CD14-positive monocyte (primary cell): Measurements from ENCODE around the gene CABP1. TPM values are rescaled to one million over a fixed set of nuclear protein-coding genes. Genes with fewer than 3 reads are reported as not detected.

Experiments
- DNase-seq, 3 donors: peaks; one replicate each; pipeline ENCODE4 v3.0.0-alpha.2; 2011 to 2022
- H2AFZ ChIP-seq: 2 replicates; pipeline ENCODE4 v1.6.0; 2012; ENCODE audit warnings: mild to moderate bottlenecking, low read depth, low read length, inconsistent platforms; ENCODE audit not compliant: insufficient read depth, poor library complexity, severe bottlenecking
- H3K27ac ChIP-seq, 2 donors: 1 replicate in 1 of 2; 2 replicates in 1 of 2; pipeline ENCODE4 v1.5.1; 2012 to 2013; ENCODE audit warnings: low read length in 2 of 2, control low read depth in 1 of 2, inconsistent platforms in 1 of 2, low read depth in 1 of 2, mild to moderate bottlenecking in 1 of 2
- H3K27me3 ChIP-seq, 2 donors: one replicate each; pipeline versions ENCODE4 v1.6.0 to v1.6.1; 2011 to 2013; ENCODE audit warnings: low read length in 2 of 2; ENCODE audit not compliant: control insufficient read depth in 2 of 2, insufficient read depth in 2 of 2
- H3K36me3 ChIP-seq, 2 donors: replicated peaks in 1 of 2; 1 replicate in 1 of 2; 2 replicates in 1 of 2; pipeline versions ENCODE4 v1.5.1 to v1.6.1; 2012 to 2013; ENCODE audit warnings: low read length in 2 of 2, control low read depth in 1 of 2, inconsistent platforms in 1 of 2, mild to moderate bottlenecking in 1 of 2; ENCODE audit not compliant: insufficient read depth in 2 of 2, control insufficient read depth in 1 of 2
- H3K4me1 ChIP-seq, 2 donors: 1 replicate in 1 of 2; 2 replicates in 1 of 2; pipeline versions ENCODE4 v1.5.1 to v1.6.1; 2012 to 2013; ENCODE audit warnings: low read length in 2 of 2, control low read depth in 1 of 2, inconsistent platforms in 1 of 2, mild to moderate bottlenecking in 1 of 2, moderate library complexity in 1 of 2; ENCODE audit not compliant: insufficient read depth in 2 of 2, control insufficient read depth in 1 of 2
- H3K4me2 ChIP-seq: replicated peaks from 2 replicates; pipeline ENCODE3; 2012; ENCODE audit warnings: low read length, moderate library complexity, mild to moderate bottlenecking; ENCODE audit not compliant: poor library complexity, severe bottlenecking; ENCODE audit errors: extremely low read depth
- H3K4me3 ChIP-seq, 3 experiments: fragments of 200-600 bp in 1 of 3; sonication (generic) in 1 of 3; replicated peaks in 1 of 3; 1 replicate in 2 of 3; 2 replicates in 1 of 3; pipeline ENCODE4 v1.5.1; 2011 to 2013; ENCODE audit warnings: low read length in 3 of 3, mild to moderate bottlenecking in 3 of 3, control low read depth in 2 of 3, low read depth in 2 of 3, inconsistent platforms in 1 of 3, moderate library complexity in 1 of 3
- H3K79me2 ChIP-seq: 2 replicates; pipeline ENCODE4 v1.6.0; 2012; ENCODE audit warnings: mild to moderate bottlenecking, control low read depth, inconsistent platforms, low read length, moderate library complexity; ENCODE audit not compliant: insufficient read depth
- H3K9ac ChIP-seq: 2 replicates; pipeline ENCODE4 v1.6.0; 2017; ENCODE audit warnings: low read length, mild to moderate bottlenecking; ENCODE audit not compliant: insufficient read depth, poor library complexity, severe bottlenecking
- H3K9me3 ChIP-seq, 2 donors: replicated peaks in 1 of 2; 1 replicate in 1 of 2; 2 replicates in 1 of 2; pipeline versions ENCODE4 v1.5.1 to v1.6.1; 2012 to 2013; ENCODE audit warnings: low read length in 2 of 2, control low read depth in 1 of 2; ENCODE audit not compliant: control insufficient read depth in 1 of 2, insufficient read depth in 1 of 2
- H4K20me1 ChIP-seq: 2 replicates; pipeline ENCODE4 v1.6.0; 2012; ENCODE audit warnings: mild to moderate bottlenecking, low read length, control low read depth, moderate library complexity; ENCODE audit not compliant: insufficient read depth
- H3K27ac Mint-ChIP-seq, 7 donors: one replicate each; pipeline ENCODE4 v1.8.0; 2020; ENCODE audit warnings: mild to moderate bottlenecking in 7 of 7, mixed read lengths in 7 of 7, moderate library complexity in 6 of 7, inconsistent platforms in 2 of 7
- H3K27me3 Mint-ChIP-seq, 3 donors: one replicate each; pipeline ENCODE4 v1.8.0; 2021 to 2022; ENCODE audit warnings: low read depth in 3 of 3, mild to moderate bottlenecking in 3 of 3, mixed read lengths in 3 of 3, moderate library complexity in 3 of 3, inconsistent platforms in 1 of 3
- H3K36me3 Mint-ChIP-seq, 2 donors: one replicate each; pipeline ENCODE4 v1.8.0; 2020; ENCODE audit warnings: mixed read lengths in 2 of 2, inconsistent platforms in 1 of 2, mild to moderate bottlenecking in 1 of 2
- H3K4me1 Mint-ChIP-seq: one replicate; pipeline ENCODE4 v1.8.0; 2020; ENCODE audit warnings: mild to moderate bottlenecking, mixed read lengths
- H3K4me3 Mint-ChIP-seq, 2 donors: one replicate each; pipeline ENCODE4 v1.8.0; 2020; ENCODE audit warnings: mild to moderate bottlenecking in 2 of 2, mixed read lengths in 2 of 2, moderate library complexity in 1 of 2
- H3K9me3 Mint-ChIP-seq, 7 donors: one replicate each; pipeline ENCODE4 v1.8.0; 2020 to 2022; ENCODE audit warnings: mixed read lengths in 7 of 7, mild to moderate bottlenecking in 6 of 7, moderate library complexity in 6 of 7, inconsistent platforms in 2 of 7
- CTCF ChIP-seq: fragments of 200-600 bp; IDR thresholded peaks from one replicate; pipeline ENCODE4 v1.8.0; 2022; ENCODE audit warnings: antibody characterized with exemption, mild to moderate bottlenecking
- WGBS: methylation state at CpG from one replicate; pipeline ENCODE4 v1.1.5; 2013; ENCODE audit warnings: missing lambda C conversion rate; ENCODE audit not compliant: insufficient coverage; 5-methylcytosine and 5-hydroxymethylcytosine counted together
- intact Hi-C, 2 donors: fragments of 100-400 bp; cut with micrococcal nuclease; formaldehyde crosslinking; loops; one replicate each; pipeline versions ENCODE4 v1.15.0 to v1.15.1; 2023
- polyA plus RNA-seq, 3 donors: library from polyadenylated mRNA; depleted of rRNA in 1 of 3; unstranded in 2 of 3; stranded (reverse) in 1 of 3; fragments of 300-500 nt in 2 of 3; fragments of >200 nt in 1 of 3; fragmentation: Illumina TruSeq in 2 of 3; gene quantifications; 1 replicate in 2 of 3; 2 replicates in 1 of 3; pipeline ENCODE4 v1.2.3, GENCODE V29; 2012 to 2021

The CABP1 gene
- polyA plus RNA-seq, 3 donors: 0.19 to 0.43 TPM; not detected in 1

GRCh38 chr12:120710031-120710804, 69.8 kb downstream of the CABP1 start, which contains the start of gene UNC119B:
UNC119B (plus strand) TSS chr12:120710458; CDS start chr12:120710475, 17 bp downstream.
- Histone ChIP-seq H3K4me1 (peaks cover 21 to 22% of the 10 kb centered on the region in 2 donors), H3K79me2 (peaks cover 37% of the 10 kb centered on the region), H3K27me3 (no peaks in the 10 kb centered on the region), H3K4me3 (peak within 1 kb of the TSS; percentile 66 to 84 (median 69)), H2AFZ (peak within 1 kb of the TSS; percentile 95), H3K4me2 (peak within 1 kb of the TSS; percentile 98), H4K20me1 (peaks cover 10% of the 10 kb centered on the region), H3K36me3 (peaks cover 7 to 21% of the 10 kb centered on the region in 2 donors), H3K9me3 (no peaks in the 10 kb centered on the region), H3K9ac (peak within 1 kb of the TSS; percentile 74), H3K27ac (peak within 1 kb of the TSS in 1 of 2 donors; percentile 54)
- no peaks in the 10 kb centered on the region for H3K9me3 Mint-ChIP-seq
- peak; percentile 20 to 35 (median 34) for DNase-seq
- under 1% methylated on average over 57 of the region's 76 CpGs for WGBS
- no peak for TF ChIP-seq CTCF
- peaks cover 22% of the 10 kb centered on the region for H3K4me1 Mint-ChIP-seq
- peak within 1 kb of the TSS; percentile 87 to 90 for H3K4me3 Mint-ChIP-seq
- H3K36me3 Mint-ChIP-seq: peaks cover 26 to 27% of the 10 kb centered on the region in 2 donors
- H3K27ac Mint-ChIP-seq: peak within 1 kb of the TSS in 6 of 7 donors; percentile 31 to 87 (median 72)
- intact Hi-C loops: loop anchor here (5.0 kb wide), 2 partner anchors 33 to 63 kb away; no protein-coding TSS in a partner anchor
- H3K27me3 Mint-ChIP-seq: peaks cover 0 to 1% (median 0%) of the 10 kb centered on the region in 3 donors

- peak overlapping the region in 6 of 7 donors; percentile 31 to 87 (median 72) for H3K27ac Mint-ChIP-seq
- peak overlapping the region; percentile 74 for H3K9ac ChIP-seq
- H3K4me3 Mint-ChIP-seq: peak overlapping the region; percentile 87 to 90
- H3K36me3 Mint-ChIP-seq: peaks cover 26 to 31% of the 10 kb centered on the region in 2 donors
- 0% methylated on average over 28 of the region's 31 CpGs for WGBS
- peaks cover 10 to 22% of the 10 kb centered on the region in 2 donors for H3K36me3 ChIP-seq
- no peaks in the 10 kb centered on the region for H3K9me3 ChIP-seq
- no peaks in the 10 kb centered on the region for H3K27me3 ChIP-seq
- peaks cover 0 to 1% (median 0%) of the 10 kb centered on the region in 3 donors for H3K27me3 Mint-ChIP-seq
- peak overlapping the region; percentile 66 to 84 (median 69) for H3K4me3 ChIP-seq
- H3K27ac ChIP-seq: peak overlapping the region in 1 of 2 donors; percentile 54
- peaks cover 21 to 22% of the 10 kb centered on the region in 2 donors for H3K4me1 ChIP-seq
- intact Hi-C loops: loop anchor here (5.0 kb wide), 2 partner anchors 34 to 64 kb away; no protein-coding TSS in a partner anchor
- TF ChIP-seq CTCF: no peak
- peak overlapping the region; percentile 95 for H2AFZ ChIP-seq
- peaks cover 22% of the 10 kb centered on the region for H3K4me1 Mint-ChIP-seq
- H3K79me2 ChIP-seq: peaks cover 37% of the 10 kb centered on the region
- DNase-seq: peak in 2 of 3 donors; percentile 8 to 9
- H3K4me2 ChIP-seq: peak overlapping the region; percentile 98
- no peaks in the 10 kb centered on the region for H3K9me3 Mint-ChIP-seq
- peaks cover 10% of the 10 kb centered on the region for H4K20me1 ChIP-seq
Measured at GRCh38 chr12:120710805-120711296, 70.4 kb downstream of the CABP1 start.
